Stimulated activated CD8-positive, alpha-beta memory T cell treated with anti-CD3 and anti-CD28 coated beads, Interleukin-7, amount 100 ng/mL, for 48 hours (primary cell): ENCODE results near the gene PCOLCE2.

ENCODE experiments used
- DNase-seq, 2 donors: peaks; one replicate each; pipeline ENCODE4 v3.0.0-alpha.2; 2020; ENCODE audit warnings: low read depth in 1 of 2; ENCODE audit errors: extremely low read depth in 1 of 2

The PCOLCE2 gene

DNA sequence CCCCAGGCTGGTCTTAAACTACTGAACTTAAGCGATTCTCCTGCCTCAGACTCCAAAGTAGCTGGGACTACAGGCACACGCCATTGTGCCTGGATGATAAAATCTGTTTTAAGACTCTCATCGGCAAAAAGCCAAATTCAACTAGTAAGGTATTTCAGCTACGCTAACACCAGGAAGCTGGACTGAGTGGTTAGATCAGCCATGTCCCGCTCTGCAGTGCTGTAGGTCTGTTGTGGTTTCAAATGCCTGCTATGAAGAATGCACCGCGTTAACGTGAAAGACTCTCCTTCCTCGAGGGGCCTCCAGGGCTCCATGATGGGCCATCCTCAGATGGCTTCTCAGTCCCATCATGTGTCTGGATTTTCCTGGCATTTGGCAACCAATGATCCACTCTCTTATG lies 70.2 kb downstream of the PCOLCE2 start:
- no peak for DNase-seq

DNA sequence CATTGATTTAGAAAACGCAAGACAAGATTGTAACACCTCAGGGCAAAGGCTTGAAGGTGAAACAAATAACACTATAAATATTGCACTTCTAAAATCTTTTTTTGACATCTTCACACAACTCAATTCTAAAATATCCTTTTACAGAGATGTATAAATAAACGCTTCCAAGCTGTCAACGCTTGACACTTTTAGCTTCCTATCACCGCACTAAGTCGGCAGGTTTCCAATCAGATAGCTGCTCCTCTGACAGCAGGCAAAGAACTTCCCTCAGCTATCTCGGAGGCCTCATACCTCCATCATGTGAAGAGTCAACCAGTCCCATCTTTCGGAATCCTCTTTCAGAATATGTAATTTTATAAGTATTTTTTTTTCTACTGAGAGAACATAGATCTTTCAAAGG lies 71.0 kb downstream of the PCOLCE2 start:
- no peak for DNase-seq

DNA sequence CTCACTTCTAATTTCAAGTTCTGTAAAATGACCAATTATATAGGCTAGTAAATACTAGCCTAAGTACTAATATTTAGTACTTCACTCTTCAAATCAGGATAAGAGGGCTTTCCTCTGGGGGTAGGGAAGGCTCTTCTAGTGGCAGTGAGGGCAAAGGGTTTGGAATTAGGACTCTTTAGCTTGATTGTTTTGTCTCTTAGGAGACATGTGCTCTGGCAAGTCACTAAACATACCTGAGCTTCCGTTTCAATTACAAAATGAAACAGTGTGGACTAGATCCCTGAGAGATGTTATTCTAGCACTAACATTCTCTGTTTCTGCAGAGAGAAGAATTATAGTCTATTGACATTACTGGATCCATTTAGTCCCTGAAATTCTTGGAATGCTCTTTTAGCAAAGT lies 71.5 kb downstream of the PCOLCE2 start:
- DNase-seq, result no peak

DNA sequence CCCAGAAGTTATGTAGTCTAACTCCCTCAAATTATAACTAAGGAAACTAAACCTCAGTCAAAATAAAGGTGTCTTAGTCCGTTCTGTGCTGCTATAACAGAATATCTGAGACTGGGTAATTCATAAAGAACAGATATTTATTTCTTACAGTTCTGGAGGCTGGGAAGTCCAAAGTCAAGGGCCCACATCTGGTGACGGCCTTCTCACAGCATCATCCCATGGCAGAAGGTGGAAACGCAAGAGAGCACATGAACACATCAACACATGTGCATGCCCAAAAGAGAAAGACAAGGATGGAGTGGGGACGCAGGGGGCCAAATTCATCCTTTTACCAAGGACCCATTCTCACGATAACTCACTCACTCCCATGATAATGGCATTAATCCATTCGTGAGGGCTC lies 73.1 kb downstream of the PCOLCE2 start:
- DNase-seq, result no peak

DNA sequence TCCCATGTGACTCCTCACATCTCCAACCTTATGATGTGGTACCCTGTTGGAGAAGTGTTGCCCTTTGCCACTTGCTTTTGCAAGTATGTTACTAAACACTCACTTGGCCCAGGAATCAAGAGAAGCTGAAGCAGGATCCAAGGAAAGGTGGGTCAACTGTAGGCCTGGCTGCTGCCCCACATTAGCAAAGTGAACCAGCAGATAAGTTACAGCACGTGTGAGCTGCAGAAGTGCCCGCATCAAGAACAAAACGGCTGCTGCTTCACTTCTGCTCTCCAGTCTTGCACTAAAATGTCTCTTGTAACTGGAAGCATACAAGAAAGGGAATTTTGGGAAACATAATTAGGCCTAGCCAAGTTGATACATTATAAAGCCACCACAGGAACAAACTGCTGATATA lies 79.6 kb downstream of the PCOLCE2 start:
- no peak for DNase-seq

DNA sequence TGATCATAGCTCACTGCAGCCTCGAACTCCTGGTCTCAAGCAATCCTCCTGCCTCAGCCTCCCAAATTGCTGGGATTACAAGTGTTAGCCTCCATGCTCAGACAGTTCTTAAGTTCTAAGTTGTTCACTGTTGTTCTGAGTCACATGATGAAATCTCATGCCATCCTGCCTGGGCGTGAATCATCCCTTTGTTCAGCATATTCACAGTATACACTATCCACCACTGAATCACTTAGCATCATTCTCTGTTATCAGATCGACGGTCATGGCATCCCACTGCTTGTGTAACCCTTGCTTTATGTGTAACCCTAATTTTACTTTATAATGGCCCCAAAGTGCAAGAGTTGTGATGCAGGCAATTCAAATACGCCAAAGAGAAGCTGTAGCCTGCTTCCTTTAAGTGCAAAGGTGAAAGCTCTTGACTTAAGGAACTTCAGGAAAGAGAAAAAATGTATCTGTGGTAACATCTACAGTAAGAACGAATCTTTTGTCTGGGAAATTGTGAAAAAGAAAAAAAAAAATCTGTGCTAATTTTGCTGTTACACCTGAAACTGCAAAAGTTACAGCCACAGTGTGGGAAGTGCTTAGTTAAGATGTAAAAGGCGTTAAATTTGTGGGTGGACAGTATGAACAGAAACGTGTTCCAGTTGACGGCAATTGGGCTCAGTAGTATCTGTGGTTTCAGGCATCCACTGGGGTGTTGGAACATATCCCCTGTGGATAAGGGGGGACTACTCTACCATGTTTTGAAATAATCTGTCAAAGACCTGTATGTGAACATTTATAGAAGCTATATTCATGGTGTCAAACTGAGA lies 80.6 kb downstream of the PCOLCE2 start:
- peak in 1 of 2 donors; percentile 6 for DNase-seq

DNA sequence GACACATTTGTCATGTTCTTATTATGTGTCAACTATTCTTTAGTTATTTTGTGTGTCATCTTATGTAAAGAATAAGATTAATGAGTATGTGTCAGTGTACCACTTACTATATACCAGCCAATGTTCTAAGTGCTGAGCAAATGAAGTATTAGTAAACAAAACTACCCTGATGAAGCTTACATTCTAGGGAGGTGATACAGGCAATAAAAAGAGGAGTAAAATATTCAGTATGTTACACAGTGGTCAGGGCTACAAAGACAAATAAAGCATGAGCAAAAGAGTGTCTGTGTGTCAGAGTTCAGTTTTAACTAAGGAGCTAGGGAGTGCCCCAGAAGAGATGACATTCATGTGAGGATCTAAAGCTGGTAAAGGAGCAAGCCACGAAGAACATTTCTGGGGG lies 86.0 kb downstream of the PCOLCE2 start:
- DNase-seq, result no peak

DNA sequence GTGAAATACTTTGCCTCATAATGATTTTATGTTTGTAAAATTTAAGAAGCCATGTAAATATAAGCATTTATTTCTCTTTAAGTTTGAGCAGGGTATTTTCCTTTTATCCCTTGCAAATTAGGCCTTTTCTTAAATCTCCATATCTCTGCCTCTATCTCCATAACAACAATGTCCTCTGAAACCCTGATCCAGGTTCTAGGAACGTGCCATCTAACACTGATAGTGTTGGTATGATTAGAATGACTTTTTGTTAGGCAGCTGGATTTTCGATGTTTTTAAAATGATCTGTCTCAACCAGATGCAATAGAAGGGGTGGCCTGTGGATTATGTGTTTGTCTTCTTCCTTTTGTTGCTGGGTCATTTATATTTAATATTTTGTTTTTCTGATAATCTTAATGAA lies 87.1 kb downstream of the PCOLCE2 start:
- DNase-seq, result no peak

DNA sequence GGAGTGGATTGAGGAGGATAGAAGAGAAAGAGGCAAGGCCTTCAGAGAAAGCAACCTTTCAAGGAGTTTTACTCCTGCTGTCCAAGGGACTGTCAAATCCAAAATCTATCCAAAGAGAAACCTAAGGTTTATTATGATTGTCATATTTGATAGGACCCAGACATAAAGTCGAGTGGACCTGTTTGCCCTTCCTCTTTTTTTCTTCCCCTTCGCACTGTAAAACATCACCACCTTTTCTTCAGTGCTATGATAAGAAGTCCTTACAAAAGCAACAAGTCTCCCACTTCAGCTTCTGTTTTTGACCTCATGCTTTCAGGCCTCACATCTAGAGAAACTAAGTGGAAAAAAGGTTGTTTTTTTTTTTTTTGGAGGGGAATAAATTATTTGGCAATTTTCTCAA lies 92.1 kb downstream of the PCOLCE2 start:
- no peak for DNase-seq

DNA sequence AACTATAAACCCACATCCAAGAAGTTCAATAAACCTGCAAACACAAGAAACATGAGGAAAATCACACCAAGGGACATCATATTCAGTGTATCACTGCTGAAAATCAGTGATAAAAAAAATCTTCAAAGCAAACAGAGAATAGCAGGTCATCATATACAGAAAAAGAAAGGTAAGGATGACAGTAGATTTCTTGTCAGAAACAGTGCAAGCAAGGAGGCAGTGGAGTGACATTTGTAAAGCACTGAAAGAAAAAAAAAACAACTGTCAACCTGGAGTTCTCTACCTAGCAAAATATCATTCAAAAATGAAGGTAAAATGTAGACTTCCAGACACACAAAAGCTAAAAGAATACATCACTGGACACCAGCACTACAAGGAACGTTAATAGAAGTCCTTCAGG lies 93.6 kb downstream of the PCOLCE2 start:
- no peak for DNase-seq

DNA sequence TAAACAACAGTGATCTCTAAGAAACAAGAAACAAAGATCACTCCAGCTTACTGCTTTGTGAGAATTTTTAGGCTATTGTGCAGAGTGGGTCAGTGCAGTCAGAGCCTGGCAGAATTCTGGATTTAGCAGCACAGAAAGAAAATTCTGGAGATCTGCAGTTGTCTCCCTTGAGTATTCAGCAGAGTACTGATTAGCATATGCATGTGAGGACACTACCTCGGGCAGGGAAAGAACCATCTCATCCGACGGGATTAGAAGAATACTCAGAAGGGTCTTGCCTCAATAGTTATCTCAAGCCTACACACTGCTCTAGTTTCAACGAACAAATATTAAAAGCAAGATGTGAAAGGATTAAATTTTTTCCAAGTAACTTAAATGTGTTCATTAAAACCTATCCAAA lies 94.4 kb downstream of the PCOLCE2 start:
- no peak for DNase-seq

DNA sequence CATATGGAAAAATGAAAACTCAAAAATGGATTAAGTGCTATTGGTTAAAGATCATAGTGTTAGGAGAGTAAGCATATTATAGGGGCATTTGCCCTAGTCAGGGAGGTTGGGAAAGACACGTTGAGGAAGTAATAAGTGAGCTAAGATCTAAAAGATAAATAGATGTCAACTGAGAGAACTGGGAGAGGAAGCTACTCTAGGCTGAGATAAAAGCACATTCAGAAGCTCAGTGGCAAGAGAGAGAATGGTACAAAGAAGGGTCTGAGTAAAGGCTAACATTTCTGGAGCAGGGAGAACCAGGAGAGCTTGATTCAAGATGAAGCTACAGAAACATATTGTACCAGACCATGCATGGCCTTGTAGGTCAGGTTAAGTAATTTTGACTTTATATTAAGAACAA lies 101.2 kb downstream of the PCOLCE2 start:
- DNase-seq, result no peak

DNA sequence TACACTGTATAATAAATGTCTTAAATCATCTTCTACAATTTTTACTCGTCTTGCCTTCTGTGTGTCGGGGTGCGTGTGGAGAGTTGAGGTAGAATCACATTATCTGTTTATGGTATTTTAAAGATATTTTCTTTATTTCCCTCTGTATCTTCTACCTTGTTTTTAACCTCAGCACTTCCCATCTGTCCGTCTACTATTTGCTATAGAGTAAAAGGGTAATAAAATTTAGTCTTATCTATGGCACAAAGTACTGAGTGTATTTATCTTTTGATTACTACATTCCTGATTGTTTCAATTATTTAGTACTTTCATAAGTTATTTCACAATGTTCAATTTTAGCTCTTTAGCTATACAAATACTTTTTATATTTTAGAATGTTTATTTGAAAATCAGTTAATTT lies 102.9 kb downstream of the PCOLCE2 start:
- DNase-seq, result no peak

DNA sequence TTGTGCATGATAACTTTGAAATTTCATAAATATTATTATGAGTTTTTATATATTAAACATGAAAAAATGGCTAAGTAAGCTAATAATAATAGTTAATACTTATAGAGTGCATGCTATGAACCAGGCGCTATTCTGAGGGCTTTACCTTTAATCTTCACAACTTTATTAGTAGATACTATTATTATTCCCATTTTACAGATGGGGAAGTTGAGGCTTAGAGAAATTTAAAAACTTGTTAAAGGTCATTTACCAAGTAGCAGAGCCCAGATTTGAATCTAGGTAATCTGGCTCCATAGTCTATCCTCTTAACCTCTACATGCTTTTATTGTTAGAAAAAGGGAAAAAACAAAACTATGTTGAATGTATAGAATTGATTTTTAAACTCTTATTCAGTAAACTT lies 104.7 kb downstream of the PCOLCE2 start:
- no peak for DNase-seq

DNA sequence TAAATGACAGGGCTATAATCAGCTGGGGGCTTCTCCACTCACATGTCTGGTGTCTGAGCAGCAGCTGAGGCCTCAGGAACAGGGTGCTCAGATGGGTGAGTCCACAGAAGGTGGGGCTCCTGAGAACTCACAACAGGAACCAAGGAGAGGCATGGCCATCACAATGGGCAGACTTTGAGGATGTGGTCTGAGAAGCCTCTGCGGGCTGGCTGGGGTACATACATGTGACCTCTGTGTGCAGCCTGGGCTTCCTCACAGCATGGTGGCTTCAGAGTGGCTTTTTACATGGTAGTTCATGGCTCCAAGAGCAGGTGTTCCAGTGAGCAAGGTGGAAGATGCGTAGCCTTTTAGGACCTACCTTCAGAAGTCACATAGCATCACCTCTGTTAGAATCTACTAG lies 106.3 kb downstream of the PCOLCE2 start:
- DNase-seq, result no peak

DNA sequence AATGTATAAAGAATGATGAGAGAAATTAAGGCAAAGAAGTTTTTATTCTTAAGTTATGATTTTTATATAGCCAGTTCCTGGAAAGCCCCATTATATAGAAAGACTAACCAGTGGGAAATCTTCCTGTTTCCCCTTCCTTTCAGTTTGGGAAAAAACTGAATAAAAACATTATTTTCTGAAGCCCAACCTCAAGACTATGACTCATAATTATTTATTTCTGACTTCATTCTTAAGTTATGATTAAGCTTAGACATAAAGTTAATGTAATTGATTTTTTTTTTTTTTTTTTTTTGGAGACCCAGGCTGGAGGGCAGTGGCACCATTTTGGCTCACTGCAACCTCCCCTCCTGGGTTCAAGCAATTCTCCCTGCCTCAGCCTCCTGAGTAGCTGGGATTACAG lies 109.3 kb downstream of the PCOLCE2 start:
- no peak for DNase-seq

DNA sequence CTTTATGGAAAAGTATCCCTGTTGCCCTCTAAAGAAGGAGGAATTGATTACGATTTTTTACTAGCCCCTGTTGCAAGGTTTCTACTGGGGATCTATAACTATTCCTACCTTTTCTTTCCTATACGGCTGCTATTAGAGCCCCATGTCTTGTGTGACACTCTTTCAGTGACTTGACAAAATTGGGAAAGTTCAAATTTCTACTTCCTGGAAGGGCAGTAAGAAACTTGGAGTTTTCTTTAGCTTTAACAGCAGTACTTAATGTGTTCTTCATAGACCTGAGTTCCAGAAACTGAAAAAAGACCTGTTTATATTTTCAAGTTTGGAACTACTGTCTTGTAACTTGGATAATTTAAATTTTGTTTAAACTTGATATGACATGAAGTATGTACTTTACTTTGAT lies 110.3 kb downstream of the PCOLCE2 start:
- DNase-seq, result no peak

DNA sequence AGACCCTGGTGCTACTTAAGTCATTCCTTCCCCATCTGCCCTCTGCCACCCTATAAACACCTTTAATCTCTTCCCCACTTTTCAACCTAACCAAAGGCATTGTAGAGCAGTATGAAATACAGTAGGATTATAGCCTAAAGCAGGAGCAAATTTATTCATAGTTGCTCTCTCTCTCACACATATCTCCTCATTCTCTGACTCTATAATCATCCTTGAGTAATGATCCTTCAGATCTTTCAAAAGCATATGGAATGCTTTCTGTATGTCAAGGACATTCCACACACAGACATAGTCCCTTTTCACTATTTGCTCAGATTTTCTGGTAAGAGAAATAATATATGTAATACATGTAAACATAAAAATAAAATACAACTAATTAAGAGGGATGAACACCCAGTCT lies 111.0 kb downstream of the PCOLCE2 start:
- DNase-seq, result no peak

DNA sequence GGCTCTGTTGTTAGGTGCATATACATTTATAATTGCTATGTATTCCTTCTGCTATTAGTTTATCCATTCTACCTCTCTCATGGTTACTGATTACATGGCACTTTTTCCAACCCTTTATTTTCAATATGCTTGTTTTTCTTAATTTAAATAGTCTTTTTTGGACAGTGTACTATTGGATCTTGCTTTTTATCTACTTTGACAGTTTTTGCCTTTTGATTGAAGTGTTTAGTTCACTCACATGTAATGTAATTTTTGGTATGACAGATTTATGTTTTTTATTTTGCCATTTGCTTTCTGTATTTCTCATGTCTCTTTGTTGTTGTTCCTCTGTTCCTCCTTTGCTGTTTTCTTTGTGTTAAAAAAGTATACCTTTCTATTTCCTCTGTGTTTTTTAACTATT lies 120.5 kb downstream of the PCOLCE2 start:
- DNase-seq, result no peak
